Tongue (tissue), 2 donors: Measurements from ENCODE around the gene MTM1. TPM values are rescaled to one million over a fixed set of nuclear protein-coding genes. Genes with fewer than 3 reads are reported as not detected.

ENCODE experiments used
- DNase-seq: peaks from one replicate; pipeline ENCODE4 v3.0.0-alpha.2; 2015
- total RNA-seq: library from RNA; depleted of rRNA; stranded (reverse); fragments of >200 nt; gene quantifications from one replicate; pipeline ENCODE4 v1.2.3, GENCODE V29; 2014

MTM1 gene
- total RNA-seq, 1 donor from 2014 or later: 15.3 TPM

DNA sequence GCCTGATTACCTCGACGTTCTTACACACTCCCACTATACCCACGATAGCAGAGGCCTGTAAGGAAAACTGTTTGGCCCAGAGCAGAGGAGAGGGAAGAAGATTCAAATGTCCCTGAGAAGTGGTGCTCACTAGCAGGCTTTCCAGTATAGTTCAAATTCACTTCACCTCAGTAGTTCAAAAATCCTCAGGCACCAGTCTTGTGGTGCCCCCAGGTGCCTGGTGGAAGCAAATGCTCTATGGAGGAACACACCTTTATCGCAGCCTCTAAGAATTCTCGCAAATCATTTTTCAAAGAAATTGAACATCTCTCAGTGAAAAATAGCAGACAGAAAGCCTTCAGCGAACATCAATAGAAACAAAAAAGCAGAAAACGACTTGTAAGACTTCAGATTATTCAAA lies 112.6 kb downstream of the MTM1 start:
- peak; percentile 21 for DNase-seq

DNA sequence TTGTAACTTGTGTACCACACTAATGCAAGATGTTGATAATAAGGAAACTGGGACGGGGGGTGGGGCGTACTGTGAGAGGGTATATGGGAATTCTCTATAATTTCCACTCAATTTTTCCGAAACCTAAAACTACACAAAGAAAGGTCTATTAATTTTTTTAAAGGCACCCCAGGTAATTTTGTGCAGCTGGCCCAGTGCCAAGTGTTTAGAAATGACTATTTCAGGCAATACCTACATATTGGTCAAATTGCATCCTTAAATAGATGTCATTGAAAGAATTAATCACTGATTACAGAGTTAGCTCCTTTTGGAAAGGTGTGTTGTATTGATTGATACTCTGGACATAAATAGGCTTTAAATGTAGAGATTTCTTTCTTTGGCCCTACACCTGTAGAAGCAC lies 114.7 kb downstream of the MTM1 start:
- no peak for DNase-seq

DNA sequence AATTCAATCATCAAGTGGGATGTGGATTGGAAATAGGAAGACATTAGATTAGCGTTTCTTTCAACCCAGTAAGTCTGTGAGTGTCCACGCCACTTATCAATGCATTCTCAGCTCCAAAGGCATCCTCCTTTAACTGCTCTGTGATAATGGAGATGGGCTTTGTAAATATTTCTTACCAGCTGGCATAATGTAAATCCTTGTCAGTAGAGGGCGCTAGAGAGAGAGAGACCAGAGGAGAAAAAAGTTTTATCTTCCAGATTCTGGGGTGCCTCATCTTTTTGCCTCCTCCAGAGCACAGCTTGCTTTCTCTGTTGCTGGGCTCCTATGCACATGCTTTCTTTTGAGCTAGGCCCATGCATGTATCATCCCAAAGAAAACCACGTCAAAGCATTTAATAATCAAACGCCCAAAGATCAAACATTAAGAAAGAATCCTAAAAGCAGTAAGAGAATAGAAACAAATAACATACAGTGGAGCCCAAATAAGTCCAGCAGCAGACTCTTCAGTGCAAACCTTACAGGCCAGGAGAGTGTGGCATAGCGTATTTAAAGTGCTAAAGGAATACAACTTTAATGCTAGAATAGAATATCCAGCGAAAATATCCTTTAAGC lies 115.2 kb downstream of the MTM1 start:
- peak; percentile 41 for DNase-seq

DNA sequence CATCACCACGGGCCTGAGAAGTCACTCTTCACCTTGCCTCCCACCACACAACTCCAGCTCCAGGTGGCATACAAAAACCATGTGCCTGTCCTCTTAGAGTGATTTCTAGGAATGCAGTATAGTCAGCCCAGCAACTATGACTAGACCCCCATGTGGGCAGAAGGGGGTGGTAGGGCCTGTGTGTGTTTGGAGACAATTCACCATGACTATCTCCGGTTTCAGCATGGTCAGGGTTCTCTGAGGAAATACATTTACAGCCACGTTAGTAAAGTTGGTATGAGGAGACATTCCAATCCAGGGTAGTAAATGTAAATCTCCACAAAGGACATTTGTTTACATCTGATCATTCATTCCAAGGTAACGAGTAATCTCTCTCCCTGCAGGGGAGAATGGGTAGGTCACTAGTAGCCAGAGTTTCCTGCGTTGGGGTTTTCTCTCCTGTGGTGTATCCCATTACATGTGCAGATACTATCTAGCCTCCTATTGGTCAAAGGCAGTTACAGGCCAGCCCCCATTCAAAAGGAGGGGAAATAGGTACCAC lies 120.6 kb downstream of the MTM1 start:
- no peak for DNase-seq

DNA sequence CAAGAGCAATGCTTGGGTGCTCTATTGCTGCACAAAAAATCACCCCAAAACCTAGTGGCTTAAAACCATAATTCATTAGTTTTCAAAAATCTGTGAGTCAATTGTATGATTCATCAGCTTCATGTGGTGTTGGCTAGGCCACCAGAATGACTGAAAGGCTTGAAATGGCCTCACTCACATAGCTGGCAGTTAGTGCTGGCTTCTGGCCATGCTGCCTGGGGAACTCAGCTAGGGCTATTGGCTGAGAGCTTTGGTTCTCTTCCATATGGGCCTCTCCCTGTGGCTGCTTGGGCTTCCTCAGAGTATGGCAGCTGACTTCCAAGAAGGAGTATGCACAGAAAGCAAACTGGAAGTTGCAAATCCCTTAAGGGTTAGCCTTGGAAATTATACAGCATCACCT lies 121.7 kb downstream of the MTM1 start:
- no peak for DNase-seq

GRCh38 chrX:150692296-150692695 lies 123.9 kb downstream of the MTM1 start:
- peak; percentile 2 for DNase-seq

GRCh38 chrX:150692831-150693724 lies 124.7 kb downstream of the MTM1 start, which contains the start of gene MTMR1:
MTMR1 (plus strand) TSS chrX:150693396; CDS start chrX:150693531, 135 bp downstream.
- DNase-seq: peak; percentile 47

DNA sequence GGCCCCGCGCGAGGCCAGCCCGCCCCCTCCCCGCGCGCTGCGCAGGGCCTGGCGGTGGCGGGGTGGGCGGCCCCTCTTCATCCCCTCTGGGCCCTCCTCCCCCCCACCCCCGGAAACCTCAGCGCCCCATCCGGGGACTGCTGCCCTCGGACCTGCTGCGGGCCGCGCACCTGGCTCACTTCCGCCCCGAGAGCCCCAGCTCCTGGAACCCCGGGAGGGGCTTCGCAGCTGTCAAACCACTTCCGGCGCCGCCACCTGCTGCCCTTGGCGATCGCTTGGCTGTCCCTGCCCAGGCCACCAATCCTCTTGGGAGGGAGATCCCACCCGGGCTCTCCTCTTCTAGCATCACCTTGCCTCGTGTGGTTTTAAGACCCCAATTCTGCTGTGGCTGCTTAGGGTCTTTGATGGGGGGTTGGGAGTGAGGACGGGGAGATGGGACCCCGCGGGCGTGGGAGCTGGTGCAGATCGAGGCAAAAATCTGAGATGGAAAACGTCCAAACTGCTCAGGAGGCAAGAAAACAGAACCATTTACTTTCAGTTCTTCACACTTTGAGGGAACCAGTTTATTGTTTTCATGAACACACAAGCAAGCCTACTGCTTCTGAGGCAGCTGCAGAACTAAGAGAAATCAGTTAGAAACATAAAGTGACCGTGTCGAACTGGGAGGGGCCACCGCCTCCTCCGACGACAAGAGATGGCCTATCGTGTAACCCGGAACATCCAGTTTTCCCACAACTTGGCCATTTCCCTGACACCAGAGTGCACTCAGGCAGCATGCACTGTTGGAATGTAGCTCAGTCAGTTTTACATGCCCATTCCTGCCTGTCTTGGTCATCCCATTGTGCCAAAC lies 125.5 kb downstream of the MTM1 start:
- peak; percentile 75 for DNase-seq

- peak; percentile 2 for DNase-seq
These were observed 126.5 kb downstream of the MTM1 start for GRCh38 chrX:150694738-150695410.

DNA sequence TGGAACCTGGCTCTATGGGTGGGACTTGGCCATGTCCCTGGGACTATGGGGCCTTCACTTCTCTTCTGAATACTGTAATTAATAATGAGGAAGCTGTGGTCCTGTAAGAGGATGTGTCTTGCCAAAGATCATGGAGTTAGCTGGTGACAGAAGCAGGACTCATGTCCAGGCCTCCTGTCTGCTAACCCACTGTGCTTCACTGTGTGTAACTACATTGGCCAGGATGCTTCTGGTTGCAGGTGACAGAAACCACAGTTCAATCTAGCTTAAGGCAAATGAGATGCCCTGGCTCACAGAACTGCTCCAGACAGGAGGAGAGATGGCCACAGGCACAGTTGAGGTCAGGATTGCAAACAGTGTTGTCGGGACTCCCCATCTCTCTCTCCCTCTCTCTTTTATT lies 127.9 kb downstream of the MTM1 start:
- DNase-seq: no peak

GRCh38 chrX:150696866-150697265 lies 128.4 kb downstream of the MTM1 start:
- DNase-seq: no peak

- DNase-seq: no peak
These were observed 129.2 kb downstream of the MTM1 start for GRCh38 chrX:150697641-150698040.

DNA sequence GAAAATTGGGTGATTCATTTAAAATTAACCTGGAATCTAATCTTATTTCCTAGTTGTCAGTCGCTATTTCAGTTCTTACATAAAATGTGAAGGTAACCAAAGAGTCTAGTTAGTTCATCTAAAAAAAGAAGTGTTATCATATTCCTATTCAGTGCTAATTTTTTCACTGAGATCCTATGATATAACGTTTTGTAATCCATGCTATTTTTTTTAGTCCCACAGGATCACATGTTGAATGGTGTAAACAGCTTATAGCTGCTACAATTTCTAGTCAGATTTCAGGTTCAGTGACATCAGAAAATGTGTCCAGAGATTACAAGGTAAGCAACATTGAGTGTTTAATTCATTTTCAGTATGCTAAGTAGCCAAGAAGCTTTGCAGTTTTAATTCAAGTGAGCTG lies 130.6 kb downstream of the MTM1 start:
- DNase-seq: no peak

DNA sequence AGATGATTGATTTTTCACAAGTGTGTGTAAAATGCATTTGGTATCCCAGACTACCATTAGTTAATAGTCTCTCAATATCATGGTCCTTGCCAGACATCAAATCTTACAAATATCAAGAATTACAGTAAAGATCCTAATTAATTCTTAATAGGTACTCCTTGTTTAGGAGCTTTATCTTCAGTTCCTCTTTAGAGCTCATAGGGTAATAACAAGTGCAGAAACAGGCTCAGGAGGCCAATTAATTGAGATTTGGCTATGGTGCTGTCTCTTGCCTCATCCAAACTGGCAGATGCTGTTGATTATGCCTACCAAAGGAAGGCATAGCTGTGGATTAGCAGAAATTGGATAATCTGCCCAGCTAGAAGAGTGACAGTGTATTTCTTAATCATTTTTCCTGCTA lies 131.7 kb downstream of the MTM1 start:
- no peak for DNase-seq

DNA sequence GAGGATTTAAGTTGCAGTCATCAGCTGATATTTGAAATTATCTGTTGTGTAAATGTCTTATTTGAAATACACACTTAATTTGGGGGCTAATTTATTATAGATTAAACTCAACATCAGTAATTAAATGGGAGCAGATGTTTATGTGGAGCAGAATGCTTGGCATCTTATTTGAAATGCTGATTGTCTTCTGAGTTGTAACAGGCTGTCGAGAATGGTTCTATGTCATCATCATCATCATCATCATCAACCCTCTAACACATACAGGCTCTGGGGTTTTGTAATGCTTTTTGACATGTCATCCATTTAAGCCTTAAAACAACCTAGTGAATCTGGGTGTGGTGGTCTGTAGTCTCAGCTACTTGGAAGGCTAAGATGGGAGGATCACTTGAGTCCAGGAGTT lies 133.0 kb downstream of the MTM1 start:
- no peak for DNase-seq

- DNase-seq: no peak
These were observed 134.7 kb downstream of the MTM1 start for GRCh38 chrX:150702966-150703694.

GRCh38 chrX:150703695-150703974 lies 135.2 kb downstream of the MTM1 start:
- no peak for DNase-seq

DNA sequence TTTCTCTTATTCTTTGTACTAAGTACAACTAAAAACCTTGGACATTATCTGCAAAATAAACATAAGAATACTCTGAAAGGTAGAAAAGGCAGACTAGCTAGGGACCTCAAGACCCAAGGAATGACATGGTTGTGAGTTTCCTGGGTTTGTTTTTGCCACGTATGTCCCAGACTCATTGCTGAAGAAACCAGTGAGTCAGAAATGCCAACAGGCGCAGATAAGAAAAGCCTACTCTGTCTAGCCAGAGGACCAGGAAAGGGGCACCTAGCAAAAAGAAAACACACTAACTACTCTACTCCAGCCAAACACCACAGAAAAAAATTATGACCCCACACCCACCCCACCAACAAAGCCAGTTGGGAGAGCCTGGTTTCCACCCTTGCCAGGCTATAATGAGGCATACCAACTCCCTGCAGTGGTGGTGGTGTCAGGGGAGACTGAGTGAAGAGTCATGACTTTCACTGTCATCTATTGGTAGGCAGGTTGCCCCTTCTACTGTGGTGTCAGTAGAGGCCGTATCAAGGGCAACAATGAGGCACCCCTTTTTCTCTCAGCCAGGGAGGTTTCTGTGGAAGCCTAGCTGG lies 135.7 kb downstream of the MTM1 start:
- no peak for DNase-seq

DNA sequence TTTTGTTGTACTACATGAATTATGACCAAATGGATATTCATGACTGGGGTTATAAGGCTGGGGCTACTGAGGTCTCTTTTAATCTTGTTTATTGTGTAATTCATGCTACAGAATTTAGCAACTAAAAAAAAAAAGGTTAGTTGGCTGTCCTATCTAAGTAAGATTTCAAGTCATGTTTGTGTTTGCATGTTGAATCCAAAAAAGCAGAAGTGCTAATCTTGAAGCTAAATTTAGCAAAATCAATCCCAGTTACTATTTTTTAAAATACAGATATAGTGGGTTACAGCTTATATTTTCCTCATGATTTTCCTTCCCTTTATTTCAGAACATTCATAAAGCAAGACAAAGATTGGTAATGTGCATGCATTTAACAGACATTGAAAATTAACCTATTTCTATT lies 144.2 kb downstream of the MTM1 start:
- no peak for DNase-seq

GRCh38 chrX:150715184-150715583 lies 146.8 kb downstream of the MTM1 start:
- no peak for DNase-seq

DNA sequence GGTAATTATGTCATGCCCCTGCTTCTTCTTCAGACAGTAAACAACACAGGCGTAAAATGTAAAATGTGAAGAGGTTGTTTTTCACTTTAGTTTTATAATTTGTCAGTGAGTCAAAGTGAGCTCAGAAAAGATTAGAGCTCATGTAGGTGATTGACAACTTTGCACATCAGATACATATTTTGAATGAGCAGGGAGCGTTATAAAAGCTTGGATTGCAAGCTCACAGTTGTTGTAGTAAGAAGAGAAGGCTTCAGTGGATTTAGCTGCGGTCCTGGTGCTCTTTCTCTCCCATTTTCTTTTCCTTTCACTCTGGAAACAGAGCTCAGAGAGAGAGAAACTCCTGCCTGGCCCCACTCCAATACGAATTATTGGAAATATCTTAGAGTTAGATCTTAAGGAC lies 151.2 kb downstream of the MTM1 start:
- DNase-seq: no peak
